ENCODE measurements around the gene ERGIC1. TPM values are rescaled to one million over a fixed set of nuclear protein-coding genes. Genes with fewer than 3 reads are reported as not detected.

The ERGIC1 gene
- total RNA-seq, 1 donor from 2014 or later, result 177 TPM

- Histone ChIP-seq H3K9me3 (no peaks in the 10 kb centered on the region), H3K4me1 (peaks cover 7% of the 10 kb centered on the region), H3K27ac (peak overlapping the region; percentile 18), H3K27me3 (ENCODE audit: low read depth) (no peaks in the 10 kb centered on the region), H3K36me3 (peaks cover 57% of the 10 kb centered on the region), H3K4me3 (no peak overlapping the region)
- TF ChIP-seq, protein P1, sequence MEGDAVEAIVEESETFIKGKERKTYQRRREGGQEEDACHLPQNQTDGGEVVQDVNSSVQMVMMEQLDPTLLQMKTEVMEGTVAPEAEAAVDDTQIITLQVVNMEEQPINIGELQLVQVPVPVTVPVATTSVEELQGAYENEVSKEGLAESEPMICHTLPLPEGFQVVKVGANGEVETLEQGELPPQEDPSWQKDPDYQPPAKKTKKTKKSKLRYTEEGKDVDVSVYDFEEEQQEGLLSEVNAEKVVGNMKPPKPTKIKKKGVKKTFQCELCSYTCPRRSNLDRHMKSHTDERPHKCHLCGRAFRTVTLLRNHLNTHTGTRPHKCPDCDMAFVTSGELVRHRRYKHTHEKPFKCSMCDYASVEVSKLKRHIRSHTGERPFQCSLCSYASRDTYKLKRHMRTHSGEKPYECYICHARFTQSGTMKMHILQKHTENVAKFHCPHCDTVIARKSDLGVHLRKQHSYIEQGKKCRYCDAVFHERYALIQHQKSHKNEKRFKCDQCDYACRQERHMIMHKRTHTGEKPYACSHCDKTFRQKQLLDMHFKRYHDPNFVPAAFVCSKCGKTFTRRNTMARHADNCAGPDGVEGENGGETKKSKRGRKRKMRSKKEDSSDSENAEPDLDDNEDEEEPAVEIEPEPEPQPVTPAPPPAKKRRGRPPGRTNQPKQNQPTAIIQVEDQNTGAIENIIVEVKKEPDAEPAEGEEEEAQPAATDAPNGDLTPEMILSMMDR (IDR thresholded peaks at IDR 0.05), result no peak
- no peak for ATAC-seq
- intact Hi-C loops (cut with DNase I), result no loop called here
- no peak for DNase-seq
Measured at GRCh38 chr5:172950176-172950965, 116.3 kb downstream of the ERGIC1 start.

- H3K9me3 ChIP-seq, result no peaks in the 10 kb centered on the region
- H3K36me3 ChIP-seq, result peaks cover 47% of the 10 kb centered on the region
- no peak for DNase-seq
- no peak for ATAC-seq
- peaks cover 7% of the 10 kb centered on the region for H3K4me1 ChIP-seq
- TF ChIP-seq, protein P1 (IDR thresholded peaks at IDR 0.05), result no peak
- H3K4me3 ChIP-seq, result no peak overlapping the region
- H3K27ac ChIP-seq, result peak overlapping the region; percentile 18
- intact Hi-C loops (cut with DNase I), result no loop called here
- H3K27me3 ChIP-seq (ENCODE audit: low read depth), result no peaks in the 10 kb centered on the region
Measured at GRCh38 chr5:172951371-172952033, 117.5 kb downstream of the ERGIC1 start.

DNA sequence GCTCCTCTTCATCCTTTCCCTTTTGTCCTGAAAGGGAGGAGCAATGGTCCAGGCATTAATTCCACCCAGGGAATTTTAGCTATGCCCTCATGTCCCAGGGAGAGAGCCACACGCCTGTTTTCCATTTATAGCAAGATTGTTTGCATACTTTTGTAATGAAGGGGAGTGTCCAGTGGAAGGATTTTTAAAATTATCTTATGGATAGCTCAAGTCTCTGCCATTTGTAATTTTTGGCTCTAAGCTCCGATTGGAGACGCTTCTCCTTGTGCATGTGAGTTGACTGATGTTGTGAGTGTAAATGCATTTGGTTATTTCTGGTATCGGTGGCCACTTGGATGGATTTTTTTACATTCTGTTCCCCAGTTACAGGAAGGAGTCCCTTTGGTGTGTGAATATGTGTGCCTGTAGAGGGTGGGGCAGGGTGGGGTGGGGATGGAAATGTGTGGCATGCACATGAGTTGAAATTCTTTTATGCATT lies 118.0 kb downstream of the ERGIC1 start:
- no peaks in the 10 kb centered on the region for H3K27me3 ChIP-seq (ENCODE audit: low read depth)
- H3K4me1 ChIP-seq, result peaks cover 7% of the 10 kb centered on the region
- H3K9me3 ChIP-seq, result no peaks in the 10 kb centered on the region
- peak overlapping the region; percentile 18 for H3K27ac ChIP-seq
- DNase-seq (no peak), ATAC-seq (peak; percentile 59)
- TF ChIP-seq, protein P1 (IDR thresholded peaks at IDR 0.05), result no peak
- H3K4me3 ChIP-seq, result no peak overlapping the region
- H3K36me3 ChIP-seq, result peaks cover 44% of the 10 kb centered on the region
- intact Hi-C loops (cut with DNase I), result no loop called here

DNA sequence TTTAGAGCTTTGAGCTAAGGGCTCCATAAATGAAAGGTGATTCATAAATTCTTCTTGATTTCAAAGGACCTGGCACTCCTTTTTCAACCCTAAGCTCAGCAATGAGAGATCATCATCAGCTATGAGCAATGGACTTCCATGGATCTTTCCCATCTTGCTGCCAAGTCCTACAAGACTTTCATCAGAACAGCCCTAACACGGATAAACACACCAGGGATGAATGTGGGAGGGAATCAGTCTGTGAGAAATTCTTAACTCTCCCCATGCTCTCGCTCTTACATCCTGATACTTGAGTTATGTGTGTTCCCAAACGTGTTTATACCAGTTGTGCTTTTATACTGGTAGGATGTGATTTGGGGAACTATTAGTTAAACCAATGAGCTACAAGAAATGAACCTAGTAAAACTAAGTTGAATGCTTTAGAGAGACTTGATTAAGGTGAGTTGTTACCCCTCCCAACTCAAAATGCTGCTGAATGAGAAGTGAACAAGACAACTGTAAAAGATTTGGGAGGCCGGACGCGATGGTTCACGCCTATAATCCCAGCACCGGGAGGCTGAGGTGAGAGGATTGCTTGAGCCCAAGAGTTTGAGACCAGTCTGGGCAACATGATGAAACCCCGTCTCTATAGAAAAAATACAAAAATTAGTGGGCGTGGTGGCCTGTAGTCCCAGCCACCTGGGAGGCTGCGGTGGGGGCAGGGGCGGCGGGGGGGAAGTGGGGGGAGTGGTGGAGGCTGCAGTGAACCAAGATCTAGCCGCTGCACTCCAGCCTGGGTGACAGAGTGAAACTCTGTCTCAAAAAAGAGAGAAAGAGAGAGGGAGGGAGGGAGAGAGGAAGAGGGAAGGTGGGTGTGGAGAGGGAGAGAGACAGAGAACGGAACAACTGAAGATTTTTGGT lies 120.0 kb downstream of the ERGIC1 start:
- Histone ChIP-seq H3K36me3 (peaks cover 29% of the 10 kb centered on the region), H3K4me1 (peaks cover 16% of the 10 kb centered on the region), H3K4me3 (no peak overlapping the region), H3K9me3 (no peaks in the 10 kb centered on the region), H3K27ac (no peak overlapping the region), H3K27me3 (ENCODE audit: low read depth) (no peaks in the 10 kb centered on the region)
- no peak for ATAC-seq
- TF ChIP-seq, protein P1 (IDR thresholded peaks at IDR 0.05), result no peak
- intact Hi-C loops (cut with DNase I), result no loop called here
- no peak for DNase-seq

GRCh38 chr5:172954751-172955159 lies 120.7 kb downstream of the ERGIC1 start:
- no peak overlapping the region for H3K27ac ChIP-seq
- H3K4me3 ChIP-seq, result no peak overlapping the region
- ATAC-seq, result no peak
- peaks cover 22% of the 10 kb centered on the region for H3K36me3 ChIP-seq
- intact Hi-C loops (cut with DNase I), result no loop called here
- H3K9me3 ChIP-seq, result no peaks in the 10 kb centered on the region
- H3K27me3 ChIP-seq (ENCODE audit: low read depth), result no peaks in the 10 kb centered on the region
- H3K4me1 ChIP-seq, result peaks cover 19% of the 10 kb centered on the region
- TF ChIP-seq, protein P1 (IDR thresholded peaks at IDR 0.05), result no peak
- no peak for DNase-seq
